Panc1 (cell line): ENCODE data around the gene PLCG2.

Source experiments
- TF ChIP-seq, protein P1 (sequence below): fragments of 450-650 bp; IDR thresholded peaks from 2 replicates; pipeline ENCODE4 v1.5.1; 2017; ENCODE audit warnings: mild to moderate bottlenecking
- TF ChIP-seq, protein P2 (sequence below), 2 experiments: IDR thresholded peaks; 2 replicates each; pipeline ENCODE4 v1.6.1; 2011 to 2012; ENCODE audit warnings: low read depth in 2 of 2, control low read depth in 1 of 2, low read length in 1 of 2, mild to moderate bottlenecking in 1 of 2, moderate library complexity in 1 of 2; ENCODE audit not compliant: insufficient read depth in 1 of 2

- TF ChIP-seq, protein P1, sequence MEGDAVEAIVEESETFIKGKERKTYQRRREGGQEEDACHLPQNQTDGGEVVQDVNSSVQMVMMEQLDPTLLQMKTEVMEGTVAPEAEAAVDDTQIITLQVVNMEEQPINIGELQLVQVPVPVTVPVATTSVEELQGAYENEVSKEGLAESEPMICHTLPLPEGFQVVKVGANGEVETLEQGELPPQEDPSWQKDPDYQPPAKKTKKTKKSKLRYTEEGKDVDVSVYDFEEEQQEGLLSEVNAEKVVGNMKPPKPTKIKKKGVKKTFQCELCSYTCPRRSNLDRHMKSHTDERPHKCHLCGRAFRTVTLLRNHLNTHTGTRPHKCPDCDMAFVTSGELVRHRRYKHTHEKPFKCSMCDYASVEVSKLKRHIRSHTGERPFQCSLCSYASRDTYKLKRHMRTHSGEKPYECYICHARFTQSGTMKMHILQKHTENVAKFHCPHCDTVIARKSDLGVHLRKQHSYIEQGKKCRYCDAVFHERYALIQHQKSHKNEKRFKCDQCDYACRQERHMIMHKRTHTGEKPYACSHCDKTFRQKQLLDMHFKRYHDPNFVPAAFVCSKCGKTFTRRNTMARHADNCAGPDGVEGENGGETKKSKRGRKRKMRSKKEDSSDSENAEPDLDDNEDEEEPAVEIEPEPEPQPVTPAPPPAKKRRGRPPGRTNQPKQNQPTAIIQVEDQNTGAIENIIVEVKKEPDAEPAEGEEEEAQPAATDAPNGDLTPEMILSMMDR, result no peak
- TF ChIP-seq, protein P2, sequence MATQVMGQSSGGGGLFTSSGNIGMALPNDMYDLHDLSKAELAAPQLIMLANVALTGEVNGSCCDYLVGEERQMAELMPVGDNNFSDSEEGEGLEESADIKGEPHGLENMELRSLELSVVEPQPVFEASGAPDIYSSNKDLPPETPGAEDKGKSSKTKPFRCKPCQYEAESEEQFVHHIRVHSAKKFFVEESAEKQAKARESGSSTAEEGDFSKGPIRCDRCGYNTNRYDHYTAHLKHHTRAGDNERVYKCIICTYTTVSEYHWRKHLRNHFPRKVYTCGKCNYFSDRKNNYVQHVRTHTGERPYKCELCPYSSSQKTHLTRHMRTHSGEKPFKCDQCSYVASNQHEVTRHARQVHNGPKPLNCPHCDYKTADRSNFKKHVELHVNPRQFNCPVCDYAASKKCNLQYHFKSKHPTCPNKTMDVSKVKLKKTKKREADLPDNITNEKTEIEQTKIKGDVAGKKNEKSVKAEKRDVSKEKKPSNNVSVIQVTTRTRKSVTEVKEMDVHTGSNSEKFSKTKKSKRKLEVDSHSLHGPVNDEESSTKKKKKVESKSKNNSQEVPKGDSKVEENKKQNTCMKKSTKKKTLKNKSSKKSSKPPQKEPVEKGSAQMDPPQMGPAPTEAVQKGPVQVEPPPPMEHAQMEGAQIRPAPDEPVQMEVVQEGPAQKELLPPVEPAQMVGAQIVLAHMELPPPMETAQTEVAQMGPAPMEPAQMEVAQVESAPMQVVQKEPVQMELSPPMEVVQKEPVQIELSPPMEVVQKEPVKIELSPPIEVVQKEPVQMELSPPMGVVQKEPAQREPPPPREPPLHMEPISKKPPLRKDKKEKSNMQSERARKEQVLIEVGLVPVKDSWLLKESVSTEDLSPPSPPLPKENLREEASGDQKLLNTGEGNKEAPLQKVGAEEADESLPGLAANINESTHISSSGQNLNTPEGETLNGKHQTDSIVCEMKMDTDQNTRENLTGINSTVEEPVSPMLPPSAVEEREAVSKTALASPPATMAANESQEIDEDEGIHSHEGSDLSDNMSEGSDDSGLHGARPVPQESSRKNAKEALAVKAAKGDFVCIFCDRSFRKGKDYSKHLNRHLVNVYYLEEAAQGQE (IDR thresholded peaks at IDR 0.05; ENCODE audit: insufficient read depth in 1 of 2, low read depth in 2 of 2, low read length in 1 of 2), result no peak
Observed at GRCh38 chr16:81786321-81786720, 7.2 kb downstream of the PLCG2 start.
